Measurements from ENCODE around the gene SLC4A5.

GRCh38 chr2:74181739-74182138 is 161.5 kb downstream of the SLC4A5 start:
- TF ChIP-seq CTCF (IDR thresholded peaks at IDR 0.05) = no peak
- TF ChIP-seq POLR2AphosphoS5 (IDR thresholded peaks at IDR 0.05; ENCODE audit: insufficient read depth in 1 of 2, low read depth in 1 of 2) = no peak
